H1 (cell line): Measurements from ENCODE around the gene RTF2.

Experiments
- CEBPB ChIP-seq: IDR thresholded peaks from 2 replicates; pipeline ENCODE4 v1.6.1; 2012; ENCODE audit warnings: low read depth, low read length
- CTCF ChIP-seq, 3 experiments: IDR thresholded peaks; 1 replicate in 2 of 3; 2 replicates in 1 of 3; pipeline versions ENCODE4 v1.5.1 to v1.6.1; 2011; ENCODE audit warnings: low read length in 3 of 3, mild to moderate bottlenecking in 3 of 3, inconsistent platforms in 2 of 3, low read depth in 1 of 3, moderate library complexity in 1 of 3; ENCODE audit not compliant: insufficient read depth in 1 of 3; ENCODE audit errors: control extremely low read depth in 1 of 3
- EZH2 ChIP-seq: fragments of 200-600 bp; sonication (generic); IDR thresholded peaks from 2 replicates; pipeline ENCODE4 v1.7.1; 2012; ENCODE audit warnings: low read depth, mild to moderate bottlenecking, moderate library complexity, low read length, inconsistent platforms; ENCODE audit not compliant: severe bottlenecking
- JUN ChIP-seq: IDR thresholded peaks from 2 replicates; pipeline ENCODE4 v1.6.1; 2011; ENCODE audit warnings: low read depth, mild to moderate bottlenecking, improper control_type of control experiment, low read length
- JUND ChIP-seq: IDR thresholded peaks from 2 replicates; pipeline ENCODE4 v1.6.1; 2011; ENCODE audit warnings: mild to moderate bottlenecking, improper control_type of control experiment, low read length
- MAFK ChIP-seq: IDR thresholded peaks from 2 replicates; pipeline ENCODE4 v1.6.1; 2012; ENCODE audit warnings: low read depth, mild to moderate bottlenecking, improper control_type of control experiment, low read length
- NANOG ChIP-seq: IDR thresholded peaks from 2 replicates; pipeline ENCODE4 v1.6.1; 2011; ENCODE audit warnings: low read length, low read depth, mild to moderate bottlenecking, inconsistent platforms; ENCODE audit not compliant: insufficient read depth, poor library complexity, severe bottlenecking
- POLR2A ChIP-seq, 2 experiments: IDR thresholded peaks; 1 replicate in 1 of 2; 2 replicates in 1 of 2; pipeline ENCODE4 v1.6.1; 2011; ENCODE audit warnings: low read depth in 2 of 2, low read length in 2 of 2, mild to moderate bottlenecking in 2 of 2; ENCODE audit errors: control extremely low read depth in 1 of 2
- RNF2 ChIP-seq: fragments of 200-900, 300-1000 bp; sonication (generic); IDR thresholded peaks from 2 replicates; pipeline ENCODE4 v1.7.1; 2016; ENCODE audit warnings: borderline replicate concordance, low read depth, mild to moderate bottlenecking, antibody characterized with exemption, low read length; ENCODE audit not compliant: poor library complexity, severe bottlenecking; ENCODE audit errors: missing control alignments
- TAF1 ChIP-seq: IDR thresholded peaks from 2 replicates; pipeline ENCODE4 v1.6.1; 2011; ENCODE audit warnings: mild to moderate bottlenecking, low read depth, low read length
- ZNF274 ChIP-seq: IDR thresholded peaks from 2 replicates; pipeline ENCODE4 v1.7.0; 2012; ENCODE audit warnings: low read length, borderline replicate concordance; ENCODE audit errors: extremely low read depth

- TF ChIP-seq MAFK (no peak), CTCF (IDR thresholded peaks at IDR 0.05; ENCODE audit: control extremely low read depth in 1 of 3, insufficient read depth in 1 of 3, low read depth in 1 of 3, low read length in 3 of 3) (no peak), NANOG (no peak), JUN (no peak), ZNF274 (no peak), POLR2A (IDR thresholded peaks at IDR 0.05; ENCODE audit: control extremely low read depth in 1 of 2, low read depth in 2 of 2, low read length in 2 of 2) (no peak), JUND (no peak), EZH2 (no peak), TAF1 (no peak), CEBPB (no peak), RNF2 (no peak)
These were observed 8.0 kb upstream of the RTF2 start for GRCh38 chr20:56460459-56460858.
